Loucy (cell line): ENCODE results near the gene CRIP2.

Experiments used
- H2AFZ ChIP-seq: fragments of 200-600 bp; sonication (generic); 2 replicates; pipeline ENCODE4 v1.6.0; 2016; ENCODE audit warnings: antibody characterized with exemption, mild to moderate bottlenecking, low read length, moderate library complexity
- H3F3A ChIP-seq: fragments of 200-600 bp; 2 replicates; pipeline ENCODE4 v1.6.0; 2016; ENCODE audit warnings: antibody characterized with exemption, low read depth, mild to moderate bottlenecking
- H3K27me3 ChIP-seq: fragments of 200-600 bp; sonication (generic); 2 replicates; pipeline ENCODE4 v1.6.1; 2014; ENCODE audit warnings: low read length, mild to moderate bottlenecking; ENCODE audit not compliant: insufficient read depth, poor library complexity, severe bottlenecking
- H3K36me3 ChIP-seq: fragments of 200-600 bp; sonication (generic); 2 replicates; pipeline ENCODE4 v1.6.1; 2016; ENCODE audit warnings: low read length; ENCODE audit not compliant: insufficient read depth
- H3K4me1 ChIP-seq: fragments of 200-600 bp; sonication (generic); 2 replicates; pipeline ENCODE4 v1.5.1; 2014; ENCODE audit warnings: low read length, mild to moderate bottlenecking; ENCODE audit not compliant: insufficient read depth, poor library complexity, severe bottlenecking
- H3K4me2 ChIP-seq: fragments of 200-600 bp; sonication (generic); 2 replicates; pipeline ENCODE4 v1.6.0; 2014; ENCODE audit warnings: antibody characterized with exemption, low read length, low read depth, mild to moderate bottlenecking; ENCODE audit not compliant: poor library complexity, severe bottlenecking
- H3K4me3 ChIP-seq: fragments of 200-600 bp; sonication (generic); 2 replicates; pipeline ENCODE4 v1.5.1; 2014; ENCODE audit warnings: low read length, mild to moderate bottlenecking, mixed read lengths; ENCODE audit not compliant: poor library complexity, severe bottlenecking
- H3K79me2 ChIP-seq: fragments of 200-600 bp; sonication (generic); 2 replicates; pipeline ENCODE4 v1.6.1; 2014; ENCODE audit warnings: low read length; ENCODE audit not compliant: insufficient read depth
- H3K9ac ChIP-seq: fragments of 200-600 bp; sonication (generic); 2 replicates; pipeline ENCODE4 v1.6.0; 2014; ENCODE audit warnings: mild to moderate bottlenecking, low read depth, low read length, moderate library complexity; ENCODE audit not compliant: poor library complexity, severe bottlenecking
- H3K9me2 ChIP-seq: fragments of 200-600 bp; sonication (generic); replicated peaks from 2 replicates; pipeline ENCODE4 v1.6.1; 2016; ENCODE audit warnings: low read depth, low read length, mixed read lengths
- H3K9me3 ChIP-seq: fragments of 200-600 bp; sonication (generic); 2 replicates; pipeline ENCODE4 v1.6.1; 2014; ENCODE audit warnings: mild to moderate bottlenecking, antibody characterized with exemption, low read length, low read depth; ENCODE audit not compliant: insufficient read depth
- H4K20me1 ChIP-seq: fragments of 200-600 bp; sonication (generic); 2 replicates; pipeline ENCODE4 v1.6.0; 2014; ENCODE audit warnings: antibody characterized with exemption, low read length, mild to moderate bottlenecking; ENCODE audit not compliant: insufficient read depth, poor library complexity, severe bottlenecking
- EZH2phosphoT487 ChIP-seq: fragments of 200-600 bp; IDR thresholded peaks from 2 replicates; pipeline ENCODE4 v1.6.1; 2018; ENCODE audit warnings: antibody characterized with exemption, mild to moderate bottlenecking, moderate library complexity, borderline replicate concordance
- TF ChIP-seq, protein P1 (sequence below): fragments of 200-600 bp; sonication (generic); conservative IDR thresholded peaks from 2 replicates; pipeline ENCODE4 v1.5.1; 2014; ENCODE audit warnings: mild to moderate bottlenecking, antibody characterized with exemption, low read length

Gene CRIP2

DNA sequence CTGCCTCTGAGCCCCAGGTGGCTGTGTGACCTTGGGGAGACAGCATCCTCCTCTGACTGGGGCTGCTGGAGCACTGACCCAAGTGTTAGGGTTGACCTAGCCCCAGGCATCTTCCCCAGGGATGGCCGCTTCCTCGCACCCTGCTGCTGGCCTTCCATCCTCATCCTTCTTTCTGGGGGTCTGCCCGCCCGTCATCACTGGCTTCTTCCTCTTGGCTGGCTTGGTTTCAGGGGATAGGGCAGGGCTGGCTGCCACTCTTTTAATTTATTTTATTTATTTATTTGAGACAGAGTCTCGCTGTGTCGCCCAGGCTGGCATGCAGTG, 19.9 kb downstream of the CRIP2 start:
- Histone ChIP-seq H3K9me3 (no peaks in the 10 kb centered on the region), H3F3A (no peaks in the 10 kb centered on the region), H3K4me3 (no peak overlapping the region), H3K36me3 (no peaks in the 10 kb centered on the region), H4K20me1 (peaks cover 16% of the 10 kb centered on the region), H3K79me2 (peaks cover 20% of the 10 kb centered on the region), H2AFZ (no peak overlapping the region), H3K4me2 (no peak overlapping the region), H3K9ac (no peak overlapping the region), H3K4me1 (peaks cover 12% of the 10 kb centered on the region), H3K27me3 (no peaks in the 10 kb centered on the region), H3K9me2 (no peaks in the 10 kb centered on the region)
- TF ChIP-seq, protein P1, sequence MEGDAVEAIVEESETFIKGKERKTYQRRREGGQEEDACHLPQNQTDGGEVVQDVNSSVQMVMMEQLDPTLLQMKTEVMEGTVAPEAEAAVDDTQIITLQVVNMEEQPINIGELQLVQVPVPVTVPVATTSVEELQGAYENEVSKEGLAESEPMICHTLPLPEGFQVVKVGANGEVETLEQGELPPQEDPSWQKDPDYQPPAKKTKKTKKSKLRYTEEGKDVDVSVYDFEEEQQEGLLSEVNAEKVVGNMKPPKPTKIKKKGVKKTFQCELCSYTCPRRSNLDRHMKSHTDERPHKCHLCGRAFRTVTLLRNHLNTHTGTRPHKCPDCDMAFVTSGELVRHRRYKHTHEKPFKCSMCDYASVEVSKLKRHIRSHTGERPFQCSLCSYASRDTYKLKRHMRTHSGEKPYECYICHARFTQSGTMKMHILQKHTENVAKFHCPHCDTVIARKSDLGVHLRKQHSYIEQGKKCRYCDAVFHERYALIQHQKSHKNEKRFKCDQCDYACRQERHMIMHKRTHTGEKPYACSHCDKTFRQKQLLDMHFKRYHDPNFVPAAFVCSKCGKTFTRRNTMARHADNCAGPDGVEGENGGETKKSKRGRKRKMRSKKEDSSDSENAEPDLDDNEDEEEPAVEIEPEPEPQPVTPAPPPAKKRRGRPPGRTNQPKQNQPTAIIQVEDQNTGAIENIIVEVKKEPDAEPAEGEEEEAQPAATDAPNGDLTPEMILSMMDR, result no peak
- no peak for TF ChIP-seq EZH2phosphoT487

DNA sequence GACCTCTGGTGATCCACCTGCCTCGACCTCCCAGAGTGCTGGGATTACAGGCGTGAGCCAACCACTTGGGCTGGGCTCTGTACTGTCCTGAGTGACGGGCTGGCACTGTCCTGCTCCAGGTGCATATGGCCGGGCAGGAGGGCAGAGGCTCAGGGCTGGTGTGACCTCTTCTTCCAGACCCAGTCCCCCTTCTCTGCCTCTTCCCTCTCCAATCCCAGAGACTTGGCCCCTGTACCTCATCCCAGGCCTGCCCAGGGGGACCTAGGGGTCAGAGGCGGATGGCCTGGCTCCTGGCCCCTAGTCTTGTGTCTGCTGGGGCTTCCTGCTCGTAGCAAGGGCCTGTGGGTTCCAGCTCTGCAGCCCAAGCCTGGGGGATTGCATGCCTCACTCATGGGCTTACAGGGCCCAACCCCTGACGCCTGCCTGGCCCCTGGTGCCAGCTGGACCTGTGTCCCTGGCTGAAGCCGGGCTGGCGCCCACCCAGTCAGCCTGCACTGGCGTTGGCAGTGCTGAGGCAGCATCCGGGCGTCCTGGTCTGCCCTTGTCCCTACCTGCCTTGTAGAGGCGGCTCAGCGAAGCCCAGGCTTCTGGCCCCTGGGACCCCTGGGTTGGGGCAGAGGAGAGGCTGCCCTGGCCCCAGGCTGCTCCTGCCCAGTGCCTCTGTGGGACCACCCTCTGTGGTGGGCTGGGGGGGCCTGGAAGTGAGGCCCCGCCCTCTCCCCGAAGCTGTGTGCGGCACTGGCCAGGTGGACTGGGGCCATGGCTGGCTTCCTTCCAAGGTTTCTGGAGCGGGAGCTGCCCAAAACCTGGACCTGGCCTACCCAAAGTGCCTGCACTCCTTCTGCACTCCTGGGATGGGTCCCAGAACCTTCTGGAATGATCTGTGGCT, 20.7 kb downstream of the CRIP2 start:
- Histone ChIP-seq H2AFZ (no peak overlapping the region), H4K20me1 (peaks cover 16% of the 10 kb centered on the region), H3K27me3 (no peaks in the 10 kb centered on the region), H3K36me3 (no peaks in the 10 kb centered on the region), H3F3A (no peaks in the 10 kb centered on the region), H3K4me3 (no peak overlapping the region), H3K9me3 (no peaks in the 10 kb centered on the region), H3K4me1 (peaks cover 12% of the 10 kb centered on the region), H3K4me2 (no peak overlapping the region), H3K9me2 (no peaks in the 10 kb centered on the region), H3K9ac (no peak overlapping the region), H3K79me2 (peaks cover 20% of the 10 kb centered on the region)
- TF ChIP-seq EZH2phosphoT487, result no peak
- TF ChIP-seq, protein P1, result no peak

DNA sequence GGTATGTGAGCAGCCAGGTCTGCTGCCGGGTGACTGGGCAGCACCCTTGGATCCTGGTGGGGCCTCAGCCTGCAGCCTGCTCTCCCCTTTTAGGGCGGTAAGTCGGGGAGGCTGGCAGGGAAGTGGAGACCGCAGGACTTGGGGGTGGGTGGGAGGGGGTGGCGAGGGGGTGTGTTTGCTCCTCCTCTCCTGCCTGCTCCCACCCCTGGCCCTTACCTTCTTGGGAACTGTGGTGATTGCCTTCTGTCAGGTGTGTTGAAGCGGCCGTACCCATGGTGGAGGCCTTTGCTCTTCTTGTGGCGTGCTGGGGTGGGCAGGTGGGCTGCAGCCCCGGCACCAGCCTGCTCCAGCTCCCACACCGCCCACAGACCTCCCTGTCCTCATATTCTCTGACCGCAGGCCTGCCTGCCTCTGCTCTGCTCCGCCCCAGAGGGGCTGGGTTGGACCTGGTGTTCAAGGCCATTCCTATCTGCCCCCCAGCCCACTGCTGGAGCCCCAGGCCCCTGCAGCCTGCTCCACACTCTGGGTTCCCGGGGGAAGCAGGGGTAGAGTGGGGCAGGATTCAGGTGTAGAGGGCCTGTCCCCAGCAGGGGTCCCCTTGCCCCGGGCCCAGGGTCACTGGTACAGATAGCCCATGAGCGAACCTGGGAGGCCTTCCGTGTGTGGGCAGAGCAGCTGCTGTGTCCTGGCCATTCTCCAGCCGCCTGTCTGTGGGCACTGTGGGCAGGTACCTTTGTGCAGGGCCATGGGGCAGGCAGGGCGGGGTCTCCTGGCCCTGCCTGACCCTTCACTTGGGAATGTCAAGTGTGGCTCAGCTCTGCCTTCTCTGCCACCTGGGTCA, 21.6 kb downstream of the CRIP2 start:
- Histone ChIP-seq H2AFZ (no peak overlapping the region), H3K9me3 (no peaks in the 10 kb centered on the region), H3K4me3 (no peak overlapping the region), H3K36me3 (no peaks in the 10 kb centered on the region), H3F3A (no peaks in the 10 kb centered on the region), H4K20me1 (peaks cover 16% of the 10 kb centered on the region), H3K9me2 (no peaks in the 10 kb centered on the region), H3K4me1 (peaks cover 12% of the 10 kb centered on the region), H3K79me2 (peaks cover 20% of the 10 kb centered on the region), H3K9ac (no peak overlapping the region), H3K27me3 (no peaks in the 10 kb centered on the region), H3K4me2 (no peak overlapping the region)
- TF ChIP-seq EZH2phosphoT487, result no peak
- TF ChIP-seq, protein P1, result no peak
